Activated CD4-positive, alpha-beta memory T cell treated with anti-CD3 and anti-CD28 coated beads for 36 hours (primary cell): Measurements from ENCODE around the gene CNOT4. TPM values are rescaled to one million over a fixed set of nuclear protein-coding genes. Genes with fewer than 3 reads are reported as not detected.
A peak's percentile ranks its signal among the peaks of the same experiment; 100 is the strongest.
"Not testable (repeated sequence)": the region's sequence is repeated elsewhere in the genome, so short reads cannot be mapped to it uniquely, and the experiment has no call there.

ENCODE experiments used
- CTCF ChIA-PET: fragments of 350-600 bp; sonication (Branson Sonifier 250); formaldehyde crosslinking; loops from one replicate; lab custom pipeline; 2021; ENCODE audit warnings: antibody characterized with exemption, inconsistent platforms; lab: Charles Lee
- POLR2A ChIA-PET: fragments of 350-600 bp; sonication (Branson Sonifier 250); formaldehyde crosslinking; loops from one replicate; lab custom pipeline; 2021; ENCODE audit warnings: antibody characterized with exemption; lab: Charles Lee
- DNase-seq: peaks from one replicate; pipeline ENCODE4 v3.0.0-alpha.2; 2020
- H3K27ac Mint-ChIP-seq: one replicate; pipeline ENCODE4 v1.8.0; 2021; ENCODE audit warnings: mixed read lengths
- H3K27me3 Mint-ChIP-seq: one replicate; pipeline ENCODE4 v1.8.0; 2021; ENCODE audit warnings: mixed read lengths
- H3K36me3 Mint-ChIP-seq: one replicate; pipeline ENCODE4 v1.8.0; 2021; ENCODE audit warnings: mixed read lengths
- H3K4me1 Mint-ChIP-seq: one replicate; pipeline ENCODE4 v1.8.0; 2021; ENCODE audit warnings: low read depth, mixed read lengths
- H3K4me3 Mint-ChIP-seq: one replicate; pipeline ENCODE4 v1.8.0; 2021; ENCODE audit warnings: mild to moderate bottlenecking, mixed read lengths
- H3K9me3 Mint-ChIP-seq: one replicate; pipeline ENCODE4 v1.8.0; 2021; ENCODE audit warnings: mixed read lengths
- intact Hi-C: fragments of 100-400 bp; cut with micrococcal nuclease; formaldehyde crosslinking; loops from one replicate; pipeline ENCODE4 v1.15.1; 2023
- total RNA-seq, 2 experiments: library from RNA; stranded (reverse); gene quantifications; one replicate each; pipeline ENCODE4 v1.2.3, GENCODE V29; 2021

The CNOT4 gene
- total RNA-seq, 2 experiments from 2014 or later: 16.1 to 17.4 TPM

DNA sequence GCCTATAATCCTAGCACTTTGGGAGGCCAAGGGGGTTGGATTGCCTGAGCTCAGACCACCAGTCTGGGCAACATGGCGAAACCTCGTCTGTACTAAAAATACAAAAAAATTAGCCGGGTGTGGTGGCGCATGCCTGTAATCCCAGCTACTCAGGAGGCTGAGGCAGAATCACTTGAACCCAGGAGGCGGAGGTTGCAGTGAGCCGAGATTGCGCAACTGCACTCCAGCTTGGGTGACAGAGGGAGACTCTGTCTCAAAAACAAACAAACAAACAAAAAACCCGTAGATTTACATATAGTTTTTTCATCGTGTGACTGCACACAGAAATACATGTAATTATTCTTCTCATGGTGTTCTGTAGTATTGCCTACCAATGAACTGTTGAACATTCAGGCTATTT is 158.8 kb downstream of the CNOT4 start:
- H3K4me3 Mint-ChIP-seq, H3K4me1 Mint-ChIP-seq, DNase-seq, H3K27ac Mint-ChIP-seq, POLR2A ChIA-PET, intact Hi-C loops, H3K9me3 Mint-ChIP-seq, H3K27me3 Mint-ChIP-seq, CTCF ChIA-PET, H3K36me3 Mint-ChIP-seq: not testable (repeated sequence)

DNA sequence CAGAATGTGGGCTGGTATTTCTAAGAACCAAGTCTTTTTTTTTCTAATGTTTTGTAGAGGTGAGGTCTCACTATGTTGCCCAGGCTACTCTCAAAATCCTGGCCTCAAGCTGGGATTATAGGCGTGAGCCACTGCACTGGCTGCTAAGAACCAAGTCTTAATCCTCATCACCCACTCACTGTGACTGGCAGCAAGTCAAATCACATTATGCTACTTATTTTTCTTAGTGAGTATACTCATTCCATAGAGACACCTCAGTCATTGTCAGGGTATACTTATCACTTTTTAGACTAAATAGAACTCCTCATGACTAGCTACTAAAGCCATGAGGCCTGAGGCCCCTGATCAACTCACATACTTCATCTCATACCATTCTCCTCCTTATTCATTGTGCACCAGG is 160.2 kb downstream of the CNOT4 start:
- H3K27me3 Mint-ChIP-seq: no peaks in the 10 kb centered on the region
- intact Hi-C loops: no loop called here
- ChIA-PET CTCF (no interaction called here), POLR2A (no interaction called here)
- no peak overlapping the region for H3K4me3 Mint-ChIP-seq
- H3K4me1 Mint-ChIP-seq: no peaks in the 10 kb centered on the region
- H3K27ac Mint-ChIP-seq: no peak overlapping the region
- DNase-seq: no peak
- no peaks in the 10 kb centered on the region for H3K36me3 Mint-ChIP-seq
- no peaks in the 10 kb centered on the region for H3K9me3 Mint-ChIP-seq

DNA sequence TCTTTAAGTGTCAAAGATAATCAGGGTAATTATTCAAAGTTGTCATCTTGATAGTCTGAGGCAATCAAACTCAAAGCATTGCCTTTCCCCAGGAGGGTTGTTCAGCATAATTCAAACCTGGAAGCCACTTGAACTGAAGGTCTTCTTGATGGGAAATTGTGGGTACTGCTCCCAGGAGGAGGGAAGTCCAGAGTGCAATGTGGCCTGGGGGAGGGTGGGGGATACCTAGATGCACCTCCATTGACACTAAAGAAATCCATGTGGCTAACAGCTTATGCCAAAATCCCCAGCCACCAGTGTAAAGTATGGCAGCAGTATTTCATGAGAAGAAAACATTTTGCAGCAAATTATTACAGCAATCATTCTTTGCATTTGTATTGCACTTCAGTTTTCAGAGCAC is 161.4 kb downstream of the CNOT4 start:
- H3K4me1 Mint-ChIP-seq: no peaks in the 10 kb centered on the region
- no peak overlapping the region for H3K4me3 Mint-ChIP-seq
- ChIA-PET CTCF (no interaction called here), POLR2A (no interaction called here)
- intact Hi-C loops: no loop called here
- no peak for DNase-seq
- H3K36me3 Mint-ChIP-seq: no peaks in the 10 kb centered on the region
- H3K27ac Mint-ChIP-seq: no peak overlapping the region
- H3K9me3 Mint-ChIP-seq: no peaks in the 10 kb centered on the region
- H3K27me3 Mint-ChIP-seq: no peaks in the 10 kb centered on the region

DNA sequence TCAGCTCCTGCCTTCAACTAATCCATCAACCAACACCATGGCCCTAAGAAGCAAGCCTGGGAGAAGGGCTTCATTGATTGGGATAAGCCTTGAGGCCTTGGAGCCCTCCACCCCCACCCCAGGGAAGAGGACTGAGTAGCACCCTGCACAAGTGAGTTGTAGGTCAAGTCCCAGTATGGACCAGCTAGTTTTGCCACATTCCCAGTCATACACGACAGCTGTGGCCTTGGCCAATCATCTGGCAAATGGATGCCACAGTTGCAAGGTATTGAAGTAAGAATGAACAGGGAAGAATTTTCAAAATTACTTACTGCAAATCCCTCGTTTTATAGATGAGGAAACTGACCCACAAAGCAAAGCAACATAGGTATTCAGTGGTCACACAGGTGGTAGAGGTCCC is 166.5 kb downstream of the CNOT4 start:
- H3K27me3 Mint-ChIP-seq: no peaks in the 10 kb centered on the region
- ChIA-PET POLR2A (no interaction called here), CTCF (interaction anchor here (1.0 kb wide), 1 partner anchor 69 kb away, joined by 3 read pairs; no protein-coding TSS in a partner anchor)
- no peak overlapping the region for H3K4me3 Mint-ChIP-seq
- no peaks in the 10 kb centered on the region for H3K36me3 Mint-ChIP-seq
- DNase-seq: no peak
- H3K27ac Mint-ChIP-seq: no peak overlapping the region
- no peaks in the 10 kb centered on the region for H3K9me3 Mint-ChIP-seq
- no peaks in the 10 kb centered on the region for H3K4me1 Mint-ChIP-seq
- intact Hi-C loops: no loop called here

DNA sequence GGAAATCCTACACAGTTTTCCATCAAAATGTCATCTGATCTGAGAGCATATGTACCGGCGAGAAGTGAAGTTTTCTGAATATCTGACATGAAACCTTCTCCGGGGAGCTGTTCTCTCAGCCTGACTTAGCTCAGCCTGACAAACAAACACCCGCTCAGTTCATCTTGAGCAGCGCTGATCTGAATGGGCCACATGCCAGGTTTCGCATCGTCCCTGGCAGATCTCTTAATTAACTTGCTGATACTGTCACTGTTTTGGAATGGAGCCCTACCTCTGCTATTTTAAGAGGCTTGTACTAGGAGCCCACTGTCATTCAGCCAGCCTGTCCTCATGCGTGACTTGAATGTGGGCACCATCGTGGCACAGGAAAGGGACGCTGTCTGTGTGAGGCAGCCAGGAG is 167.0 kb downstream of the CNOT4 start:
- intact Hi-C loops: no loop called here
- CTCF ChIA-PET: interaction anchor here (1.7 kb wide), 1 partner anchor 68 kb away, joined by 7 read pairs; no protein-coding TSS in a partner anchor
- no peak overlapping the region for H3K4me3 Mint-ChIP-seq
- H3K27me3 Mint-ChIP-seq: no peaks in the 10 kb centered on the region
- no peaks in the 10 kb centered on the region for H3K4me1 Mint-ChIP-seq
- DNase-seq: no peak
- POLR2A ChIA-PET: no interaction called here
- no peak overlapping the region for H3K27ac Mint-ChIP-seq
- no peaks in the 10 kb centered on the region for H3K9me3 Mint-ChIP-seq
- H3K36me3 Mint-ChIP-seq: no peaks in the 10 kb centered on the region

DNA sequence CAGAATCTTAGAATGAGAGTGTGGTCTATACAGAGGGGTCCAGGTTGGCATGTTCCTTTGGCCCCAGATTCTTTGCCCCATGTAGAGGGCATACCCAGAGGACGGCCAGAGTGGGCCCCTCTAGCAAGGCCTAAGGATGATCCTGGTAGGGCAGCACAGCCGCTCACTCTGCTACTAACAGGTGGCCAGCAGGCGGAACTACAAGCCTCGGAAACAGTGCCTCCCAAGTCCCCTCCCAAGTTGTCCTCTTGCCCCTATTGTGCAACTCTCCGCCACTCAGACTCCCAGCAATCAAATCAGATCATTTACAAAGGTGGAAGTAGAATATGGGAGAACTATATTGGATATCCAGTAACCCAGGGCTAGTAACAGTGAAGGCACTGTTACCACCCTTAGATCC is 168.9 kb downstream of the CNOT4 start:
- ChIA-PET CTCF (interaction anchor here (1.7 kb wide), 1 partner anchor 66 kb away, joined by 8 read pairs; no protein-coding TSS in a partner anchor), POLR2A (no interaction called here)
- Mint-ChIP-seq H3K9me3 (no peaks in the 10 kb centered on the region), H3K27ac (no peak overlapping the region), H3K36me3 (no peaks in the 10 kb centered on the region), H3K4me1 (no peaks in the 10 kb centered on the region), H3K27me3 (no peaks in the 10 kb centered on the region), H3K4me3 (no peak overlapping the region)
- no peak for DNase-seq
- intact Hi-C loops: no loop called here

DNA sequence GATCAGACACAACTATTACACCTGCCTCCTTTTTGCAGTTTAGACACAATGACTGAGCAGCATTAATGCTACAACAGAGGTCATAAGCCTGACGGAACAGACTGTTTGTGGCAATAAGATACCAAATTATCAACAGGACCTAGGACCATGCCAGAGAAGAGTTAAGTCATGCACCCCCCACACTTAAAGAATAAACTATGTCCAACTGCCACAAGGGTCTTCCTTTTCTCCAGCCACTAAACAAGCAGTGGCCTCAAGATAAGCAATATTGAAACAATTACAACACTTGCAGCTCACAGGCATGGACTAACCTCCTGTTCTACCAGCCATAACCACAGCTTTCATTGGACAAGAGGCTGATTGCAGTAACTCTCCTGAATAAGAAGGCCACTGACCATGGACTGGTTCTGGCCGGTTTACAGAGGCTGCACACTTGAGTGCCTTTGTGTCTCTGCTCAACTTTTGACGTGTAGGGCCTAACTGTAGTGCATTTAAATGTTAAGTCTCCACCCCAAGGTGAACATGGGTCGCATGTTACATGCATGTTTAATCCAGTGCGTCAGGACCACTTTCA is 171.8 kb downstream of the CNOT4 start:
- ChIA-PET CTCF (no interaction called here), POLR2A (no interaction called here)
- no peaks in the 10 kb centered on the region for H3K9me3 Mint-ChIP-seq
- H3K27ac Mint-ChIP-seq: no peak overlapping the region
- H3K36me3 Mint-ChIP-seq: no peaks in the 10 kb centered on the region
- no peak for DNase-seq
- H3K4me1 Mint-ChIP-seq: no peaks in the 10 kb centered on the region
- H3K4me3 Mint-ChIP-seq: no peak overlapping the region
- intact Hi-C loops: no loop called here
- H3K27me3 Mint-ChIP-seq: no peaks in the 10 kb centered on the region

DNA sequence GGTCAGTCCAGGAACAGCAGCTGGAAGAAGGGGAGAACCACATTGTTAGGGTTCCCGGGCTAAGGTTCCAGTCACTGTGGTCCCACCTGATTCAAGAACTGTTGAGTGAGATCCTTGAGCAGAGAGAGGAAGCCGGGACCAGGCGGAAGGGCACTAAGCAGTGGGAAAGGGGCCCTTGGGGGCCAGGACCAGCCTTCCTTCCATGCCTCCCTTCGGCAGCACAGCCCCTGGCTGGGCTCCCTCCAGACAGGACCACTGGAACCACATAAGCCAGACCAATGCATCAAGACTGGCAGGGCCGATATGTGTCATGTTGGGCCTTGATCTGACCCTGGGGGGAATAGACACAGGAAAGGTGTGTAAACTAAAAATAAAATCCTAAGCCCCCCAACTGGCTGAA is 172.4 kb downstream of the CNOT4 start:
- no peaks in the 10 kb centered on the region for H3K4me1 Mint-ChIP-seq
- intact Hi-C loops: no loop called here
- H3K4me3 Mint-ChIP-seq: no peak overlapping the region
- POLR2A ChIA-PET: no interaction called here
- no peaks in the 10 kb centered on the region for H3K9me3 Mint-ChIP-seq
- H3K27me3 Mint-ChIP-seq: no peaks in the 10 kb centered on the region
- CTCF ChIA-PET: no interaction called here
- no peak overlapping the region for H3K27ac Mint-ChIP-seq
- no peaks in the 10 kb centered on the region for H3K36me3 Mint-ChIP-seq
- no peak for DNase-seq

DNA sequence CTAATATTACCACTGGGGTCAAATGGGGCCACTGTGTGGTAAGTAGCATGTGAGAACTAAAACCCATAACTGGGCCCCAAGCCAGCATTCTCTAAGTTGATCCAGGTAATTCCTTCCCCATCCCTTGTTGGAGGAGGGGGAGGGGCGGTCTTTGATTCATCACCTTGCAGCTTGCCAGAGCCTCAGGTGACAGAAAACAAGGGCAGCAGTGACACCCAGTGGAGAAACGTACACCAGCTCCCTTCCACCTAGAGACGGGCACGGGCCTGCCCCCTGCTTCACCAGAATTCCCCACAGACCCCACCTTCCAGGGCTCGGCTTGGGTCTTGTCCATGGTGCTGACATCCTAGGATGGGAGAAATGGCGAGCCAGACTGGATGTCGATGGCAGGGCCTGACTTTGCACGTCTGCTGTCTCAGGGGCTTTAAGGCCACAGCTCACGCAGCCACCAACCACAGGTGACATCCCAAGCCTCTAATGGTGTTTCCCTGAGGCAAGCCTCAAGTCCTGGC is 174.2 kb downstream of the CNOT4 start:
- DNase-seq: peak; percentile 61
- no peak overlapping the region for H3K4me3 Mint-ChIP-seq
- POLR2A ChIA-PET: no interaction called here
- H3K9me3 Mint-ChIP-seq: no peaks in the 10 kb centered on the region
- H3K36me3 Mint-ChIP-seq: no peaks in the 10 kb centered on the region
- H3K27ac Mint-ChIP-seq: no peak overlapping the region
- H3K4me1 Mint-ChIP-seq: no peaks in the 10 kb centered on the region
- H3K27me3 Mint-ChIP-seq: no peaks in the 10 kb centered on the region
- intact Hi-C loops: loop anchor here (1.0 kb wide), 1 partner anchor 54 kb away; no protein-coding TSS in a partner anchor
- CTCF ChIA-PET: interaction anchor here (0.6 to 3.2 kb wide), 10 partner anchors 14 to 570 kb away, joined by 3 to 84 read pairs (median 4); no protein-coding TSS in a partner anchor

DNA sequence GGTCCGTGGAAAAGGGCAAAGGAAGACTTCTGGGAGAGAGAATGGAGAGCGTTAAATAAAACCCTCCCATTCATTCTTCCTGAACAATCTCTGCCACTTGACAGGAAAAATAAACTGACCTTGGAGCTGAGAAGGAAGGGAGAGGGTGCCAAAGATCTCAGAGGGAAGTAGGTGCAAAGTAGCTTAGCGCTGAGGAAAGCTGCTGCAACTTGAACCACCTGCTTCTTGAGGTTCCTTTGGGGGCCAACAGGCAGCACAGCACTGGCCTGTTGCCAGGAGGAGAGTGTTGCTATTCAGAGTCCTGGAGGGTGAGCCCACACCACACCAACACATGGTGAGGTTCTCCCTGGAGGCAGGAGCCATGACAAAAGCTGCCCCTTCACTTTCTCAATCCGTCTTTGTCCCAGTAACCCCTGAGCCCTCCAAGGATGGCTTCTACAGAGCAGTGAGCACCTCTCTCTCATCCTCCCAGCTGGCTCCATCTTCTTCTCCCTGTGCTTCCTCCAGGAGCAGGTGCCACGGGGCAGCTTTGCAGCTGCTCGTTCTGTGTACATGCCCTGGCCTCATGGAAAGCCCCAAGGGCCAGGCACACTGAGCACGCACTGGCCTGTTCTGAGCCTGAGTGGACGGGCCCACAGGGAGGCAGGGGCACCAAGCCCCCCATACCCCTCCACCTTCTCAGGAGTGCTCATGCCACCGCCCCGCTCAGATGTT is 174.9 kb downstream of the CNOT4 start:
- DNase-seq: no peak
- intact Hi-C loops: loop anchor here (1.0 kb wide), 1 partner anchor 54 kb away; no protein-coding TSS in a partner anchor
- Mint-ChIP-seq H3K36me3 (no peaks in the 10 kb centered on the region), H3K9me3 (no peaks in the 10 kb centered on the region), H3K27ac (no peak overlapping the region), H3K4me1 (no peaks in the 10 kb centered on the region), H3K27me3 (no peaks in the 10 kb centered on the region), H3K4me3 (no peak overlapping the region)
- POLR2A ChIA-PET: no interaction called here
- CTCF ChIA-PET: interaction anchor here (1.1 to 3.2 kb wide), 9 partner anchors 13 to 76 kb away, joined by 3 to 84 read pairs (median 4); no protein-coding TSS in a partner anchor

DNA sequence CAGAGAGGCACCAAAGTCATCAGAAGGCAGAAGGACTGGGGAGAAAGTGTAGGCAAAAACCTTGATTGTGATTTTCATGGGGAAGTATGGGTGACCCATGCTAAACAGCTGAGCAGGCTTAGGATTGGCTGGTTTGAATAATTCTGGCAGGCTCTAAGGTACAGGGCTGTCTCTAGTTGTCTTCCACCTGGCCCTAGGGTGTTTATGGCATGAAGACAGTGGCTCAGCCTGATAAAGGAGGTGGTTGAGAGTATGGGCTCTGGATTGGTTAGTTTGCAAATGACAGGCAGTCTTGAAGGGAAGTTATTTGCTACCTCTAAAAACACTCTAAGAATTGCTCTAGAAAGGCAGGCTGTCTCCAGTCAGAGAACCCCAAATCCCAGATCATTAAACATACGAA is 176.0 kb downstream of the CNOT4 start:
- no peaks in the 10 kb centered on the region for H3K9me3 Mint-ChIP-seq
- POLR2A ChIA-PET: no interaction called here
- H3K4me3 Mint-ChIP-seq: no peak overlapping the region
- DNase-seq: no peak
- no peak overlapping the region for H3K27ac Mint-ChIP-seq
- no peaks in the 10 kb centered on the region for H3K4me1 Mint-ChIP-seq
- H3K27me3 Mint-ChIP-seq: no peaks in the 10 kb centered on the region
- CTCF ChIA-PET: interaction anchor here (3.2 kb wide), 1 partner anchor 54 kb away, joined by 84 read pairs; no protein-coding TSS in a partner anchor
- intact Hi-C loops: no loop called here
- no peaks in the 10 kb centered on the region for H3K36me3 Mint-ChIP-seq

DNA sequence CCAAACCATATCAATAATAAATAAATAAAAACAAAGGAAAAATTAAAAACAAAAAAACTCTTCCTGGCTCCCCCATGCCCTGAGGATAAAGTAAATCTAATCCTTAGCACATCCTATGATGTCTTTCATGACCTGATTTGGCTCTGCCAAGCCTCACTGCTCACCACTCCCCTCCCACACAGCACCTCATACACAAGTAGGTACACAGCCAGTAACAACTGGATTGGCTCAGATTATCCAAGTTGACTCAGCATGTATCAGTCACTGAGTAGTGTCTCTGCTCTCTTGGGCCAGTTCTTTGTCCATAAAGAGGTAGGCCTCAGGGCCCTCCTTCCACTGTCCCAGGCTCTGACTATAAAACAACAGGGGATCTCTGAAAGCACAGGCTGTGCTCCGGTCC is 176.7 kb downstream of the CNOT4 start:
- Mint-ChIP-seq H3K4me1 (no peaks in the 10 kb centered on the region), H3K27me3 (no peaks in the 10 kb centered on the region), H3K36me3 (no peaks in the 10 kb centered on the region), H3K4me3 (no peak overlapping the region), H3K9me3 (no peaks in the 10 kb centered on the region), H3K27ac (no peak overlapping the region)
- POLR2A ChIA-PET: no interaction called here
- intact Hi-C loops: no loop called here
- CTCF ChIA-PET: no interaction called here
- DNase-seq: no peak
